NCI-H345 treated with DMSO at 0.1 percent for 48 hours (cell line): ENCODE measurements around the gene CELF6.
"Not testable (repeated sequence)": the region's sequence is repeated elsewhere in the genome, so short reads cannot be mapped to it uniquely, and the experiment has no call there.

Source experiments
- DNase-seq: peaks from one replicate; lab custom pipeline; 2025; ENCODE audit not compliant: unreplicated experiment; lab: John Stamatoyannopoulos, UW

Gene CELF6

DNA sequence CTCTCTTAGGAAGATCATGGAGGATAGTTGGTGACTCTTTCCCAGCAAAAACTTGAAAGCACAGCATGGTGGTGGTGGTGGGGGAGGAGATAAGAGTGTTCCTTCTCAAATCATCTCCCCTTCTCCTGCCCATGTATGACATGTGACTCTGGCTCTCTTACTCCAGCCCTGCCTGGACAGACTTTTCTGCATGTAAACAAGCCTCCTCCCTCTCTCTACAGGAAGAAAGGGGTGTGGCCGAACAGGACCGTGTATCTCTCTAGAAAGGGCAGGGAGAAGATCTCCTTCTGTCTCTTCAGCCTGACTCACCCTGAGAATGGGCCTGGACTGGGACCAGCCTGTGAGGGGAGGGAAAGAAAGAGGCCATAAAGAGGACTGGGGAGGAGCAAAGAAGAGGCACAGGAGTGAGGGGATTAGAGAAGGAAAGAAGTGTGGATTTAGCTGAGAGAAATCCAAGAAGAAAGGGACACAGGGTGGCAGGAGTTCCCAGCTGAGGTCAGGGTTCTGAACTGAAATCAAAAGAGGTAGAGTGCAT lies 1.5 kb downstream of the CELF6 start:
- no peak for DNase-seq

- peak; percentile 13 for DNase-seq
Observed at GRCh38 chr15:72315706-72316370, 4.1 kb downstream of the CELF6 start.

GRCh38 chr15:72313881-72314280 lies 6.1 kb downstream of the CELF6 start:
- DNase-seq, result no peak

DNA sequence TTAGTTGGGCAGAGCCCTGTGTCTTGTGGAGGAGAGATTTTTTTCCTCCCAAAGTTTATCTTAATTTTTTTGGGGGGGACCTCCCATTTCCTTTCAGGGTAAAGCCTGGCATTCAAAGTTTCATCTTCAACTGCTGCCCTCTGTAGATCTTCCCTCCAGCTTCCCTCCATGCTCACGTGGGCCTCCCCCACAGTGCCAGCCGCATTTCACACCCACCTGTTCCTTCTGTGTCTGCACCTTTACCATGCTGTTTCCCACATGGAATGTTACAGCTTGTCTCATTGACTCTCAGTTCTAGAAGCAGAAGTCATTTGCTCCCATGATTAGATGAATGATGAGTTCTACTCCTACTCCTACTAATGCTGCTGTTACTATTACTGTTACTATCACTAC lies 6.5 kb downstream of the CELF6 start:
- DNase-seq, result no peak

DNA sequence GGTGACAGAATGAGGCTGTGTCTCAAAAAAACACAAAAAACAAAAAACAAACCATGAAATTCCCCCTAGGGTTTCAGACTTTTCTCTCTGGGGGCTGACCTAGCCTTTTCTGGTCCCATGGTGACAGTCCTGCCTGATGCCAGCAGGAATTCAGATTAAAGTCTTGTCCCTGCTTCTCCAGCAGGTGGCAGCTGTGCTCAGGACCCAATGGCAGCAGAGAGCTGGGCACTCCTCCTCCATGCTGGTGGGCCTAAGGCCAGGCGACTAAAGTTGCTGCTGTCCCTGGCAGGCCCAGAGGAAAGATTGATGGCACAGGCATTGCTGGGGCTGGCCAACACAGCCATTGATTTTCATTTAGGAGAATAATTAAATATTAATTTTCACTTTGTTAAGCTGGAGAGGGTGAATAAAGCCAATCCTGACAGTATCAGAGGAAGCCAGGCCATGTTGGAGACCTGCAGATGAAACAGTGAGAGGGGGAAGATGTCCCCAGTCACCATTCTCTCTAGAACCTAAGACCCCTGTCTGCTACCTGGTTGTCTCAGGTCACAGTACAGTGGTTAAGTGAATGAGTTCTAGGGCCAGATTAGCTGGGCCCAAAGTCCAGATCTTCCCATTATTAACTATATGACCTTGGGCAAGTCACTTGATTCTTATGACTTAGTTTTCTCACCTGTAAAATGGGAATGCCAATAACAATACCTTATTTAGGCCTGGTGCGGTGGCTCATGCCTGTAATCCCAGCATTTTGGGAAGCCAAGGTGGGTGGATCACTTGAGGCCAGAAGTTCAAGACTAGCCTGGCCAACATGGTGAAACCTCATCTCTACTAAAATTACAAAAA lies 7.1 kb downstream of the CELF6 start:
- peak; percentile 27 for DNase-seq

DNA sequence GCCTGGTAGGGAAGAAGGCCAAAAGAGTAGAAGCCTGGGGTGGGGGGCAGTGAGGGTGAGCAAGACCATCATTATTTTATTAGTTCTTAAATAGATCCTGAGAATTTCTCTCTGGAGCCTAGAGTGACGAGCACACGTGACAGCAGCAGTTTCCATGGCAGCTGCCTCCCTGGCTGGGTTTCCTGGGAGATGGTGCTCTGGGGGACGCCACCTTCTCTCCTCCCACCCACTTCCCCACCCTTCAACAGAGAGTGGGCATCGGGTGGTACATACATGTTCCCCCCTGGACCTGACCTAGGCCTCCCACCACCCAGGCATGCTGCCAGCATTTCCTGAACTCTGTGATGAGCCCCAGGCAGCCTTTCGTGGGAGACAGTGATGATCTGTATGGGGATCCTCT lies 12.9 kb downstream of the CELF6 start:
- DNase-seq, result no peak

GRCh38 chr15:72306211-72306785 lies 13.7 kb downstream of the CELF6 start:
- no peak for DNase-seq

GRCh38 chr15:72304596-72304995 lies 15.4 kb downstream of the CELF6 start:
- no peak for DNase-seq

GRCh38 chr15:72302955-72303354 lies 17.0 kb downstream of the CELF6 start:
- no peak for DNase-seq

GRCh38 chr15:72289597-72290325 lies 30.2 kb downstream of the CELF6 start:
- DNase-seq, result no peak

- no peak for DNase-seq
Observed at GRCh38 chr15:72288796-72289596, 31.0 kb downstream of the CELF6 start.

DNA sequence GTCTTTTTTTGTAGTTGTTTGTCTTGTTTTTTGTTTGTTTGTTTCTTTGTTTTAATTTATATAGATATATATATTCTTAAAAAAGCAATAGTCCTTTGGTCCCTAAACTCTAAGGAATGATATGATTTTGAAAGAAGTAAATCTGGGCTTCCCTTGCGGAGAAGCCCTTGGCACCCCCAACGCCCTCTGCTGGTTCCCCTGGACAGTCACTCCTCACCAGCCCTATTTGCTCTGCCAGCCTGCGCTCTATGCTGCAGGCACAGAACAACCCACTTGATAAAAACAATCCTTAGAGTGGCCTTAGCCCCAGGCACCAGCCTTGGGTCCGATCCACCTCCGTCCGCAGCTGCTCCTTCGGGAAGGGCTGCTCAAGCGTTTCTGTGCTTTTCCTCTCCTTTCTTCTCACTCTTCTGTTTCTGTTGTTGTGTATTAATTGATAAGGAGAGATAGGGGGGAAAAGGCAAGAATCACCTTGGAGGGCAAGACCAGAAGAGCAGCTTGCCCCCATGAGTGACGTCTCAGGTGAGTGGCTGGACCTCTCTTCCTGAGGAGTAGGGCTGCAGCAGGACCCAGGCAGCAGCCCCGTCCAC lies 33.9 kb downstream of the CELF6 start:
- DNase-seq, result no peak

- no peak for DNase-seq
Observed at GRCh38 chr15:72285402-72285801, 34.6 kb downstream of the CELF6 start.

DNA sequence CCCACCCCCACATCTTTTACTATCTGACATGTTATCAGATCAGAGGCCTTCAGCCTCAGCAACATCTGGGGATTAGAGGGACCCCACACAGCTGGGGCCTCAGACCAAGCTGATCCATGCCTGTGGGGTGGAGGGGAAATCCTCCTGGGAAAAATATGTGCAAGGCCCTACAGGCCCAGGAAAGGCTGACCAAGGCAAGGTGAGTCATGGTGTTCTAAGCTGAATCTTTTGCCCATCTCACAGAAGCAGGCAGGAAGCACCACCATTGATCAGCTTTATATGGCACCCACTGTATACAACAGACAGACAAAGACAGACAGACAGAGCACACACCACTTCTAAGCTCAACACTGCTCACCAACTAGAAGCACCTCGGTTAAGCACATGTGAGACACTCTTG lies 35.2 kb downstream of the CELF6 start:
- DNase-seq, result no peak

DNA sequence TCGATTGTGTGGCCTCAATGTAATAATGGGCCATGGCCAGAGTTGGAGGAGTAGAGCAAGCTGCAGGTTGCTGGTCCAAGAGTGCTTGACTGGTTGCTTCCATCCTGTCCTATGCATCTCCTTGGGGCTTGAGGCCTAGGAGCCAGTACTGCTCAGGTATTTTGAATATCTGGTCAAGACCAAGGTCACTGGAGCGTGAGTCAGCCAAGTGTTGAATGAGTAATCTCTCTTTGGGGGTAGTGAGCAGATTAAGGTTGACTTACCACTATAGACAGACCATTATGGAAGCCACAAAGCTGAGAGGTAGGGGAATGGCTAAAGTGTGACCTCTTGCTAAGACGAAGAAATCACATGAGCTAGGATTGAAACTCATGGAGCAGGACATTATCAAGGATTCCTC lies 38.2 kb downstream of the CELF6 start:
- no peak for DNase-seq

DNA sequence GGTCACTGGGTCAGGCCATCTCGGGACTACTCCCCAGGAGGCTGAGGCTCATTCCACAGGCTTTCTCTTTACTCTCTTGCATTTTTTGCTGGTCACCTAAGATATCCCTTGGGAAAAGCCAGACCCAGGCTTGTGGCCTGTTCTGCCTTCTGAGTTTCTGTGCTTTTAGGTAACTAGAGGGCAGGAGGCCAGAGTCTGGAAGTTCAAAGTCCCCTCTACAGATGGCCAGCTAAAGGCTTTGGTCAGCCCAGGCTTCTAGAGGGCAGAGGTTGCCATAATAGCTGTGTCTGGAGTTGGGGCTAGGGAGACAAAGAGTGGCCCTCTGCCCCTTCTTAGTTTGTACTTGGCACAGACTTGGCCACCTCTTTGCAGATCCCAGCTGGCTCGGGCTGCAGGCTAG lies 39.2 kb downstream of the CELF6 start:
- no peak for DNase-seq

DNA sequence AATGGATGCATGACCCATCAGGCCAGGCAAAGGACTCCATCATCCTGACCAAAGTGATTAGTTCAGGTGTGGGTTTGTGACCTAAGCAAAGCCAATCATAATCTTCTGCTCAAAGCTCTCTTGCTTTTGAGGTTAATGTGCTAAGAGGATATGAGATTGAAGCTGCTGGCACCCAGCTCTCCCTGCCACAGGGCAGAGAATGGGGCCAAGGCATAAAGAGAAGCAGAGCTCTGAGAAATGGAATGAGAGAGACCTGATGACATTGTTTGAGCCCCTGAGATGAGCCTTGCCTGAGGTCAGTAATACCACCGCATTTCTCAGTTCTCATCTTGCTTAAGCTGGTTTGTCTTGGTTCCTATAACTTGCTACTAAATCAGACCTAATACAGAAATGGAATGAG lies 41.2 kb downstream of the CELF6 start:
- DNase-seq, result no peak

- no peak for DNase-seq
Observed at GRCh38 chr15:72276326-72276700, 43.6 kb downstream of the CELF6 start.

DNA sequence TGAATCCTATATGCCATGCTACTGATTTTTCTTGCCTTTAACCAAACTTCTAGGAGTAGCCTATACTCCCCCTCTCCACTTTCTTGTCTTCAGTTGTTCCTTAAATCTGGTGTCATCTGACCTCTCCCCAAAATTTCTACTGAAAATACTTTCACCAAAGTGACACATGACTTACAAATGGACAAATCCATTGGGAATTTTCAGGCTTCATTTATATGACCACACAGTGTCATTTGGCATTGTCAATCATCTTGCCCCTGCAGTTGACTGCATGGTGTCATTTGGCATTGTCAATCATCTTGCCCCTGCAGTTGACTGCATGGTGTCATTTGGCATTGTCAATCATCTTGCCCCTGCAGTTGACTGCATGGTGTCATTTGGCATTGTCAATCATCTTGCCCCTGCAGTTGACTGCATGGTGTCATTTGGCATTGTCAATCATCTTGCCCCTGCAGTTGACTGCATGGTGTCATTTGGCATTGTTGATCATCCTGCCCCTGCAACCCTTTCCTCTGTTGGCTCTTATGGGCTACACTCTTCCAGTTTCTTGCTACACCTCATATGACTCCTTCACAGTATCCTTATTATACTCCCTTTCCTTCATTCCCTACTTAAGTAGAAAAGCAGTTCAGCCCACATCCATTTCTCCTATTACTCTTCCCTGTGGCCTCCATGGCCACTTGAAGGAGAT lies 44.2 kb downstream of the CELF6 start:
- DNase-seq, result not testable (repeated sequence)

DNA sequence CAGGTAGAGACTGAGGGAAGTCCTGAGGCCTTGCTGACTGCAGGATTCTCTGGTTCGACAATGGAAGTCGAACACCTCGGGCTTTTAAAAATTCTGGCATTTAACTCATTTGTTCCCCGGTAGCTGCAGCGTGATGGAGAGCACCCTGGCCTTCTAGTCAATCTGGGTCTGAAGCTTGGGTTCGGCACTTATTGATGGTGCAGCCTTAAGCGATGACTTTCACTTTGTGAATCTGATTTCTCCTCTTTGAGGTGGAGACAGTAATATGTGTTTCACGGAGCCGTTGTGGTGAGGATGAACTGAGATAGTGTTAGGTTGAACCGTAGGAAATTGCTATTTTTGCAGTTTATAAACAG lies 47.0 kb downstream of the CELF6 start:
- no peak for DNase-seq
